ENCODE results near the gene ATP1A1.
A peak's percentile ranks its signal among the peaks of the same experiment; 100 is the strongest.

The ATP1A1 gene

GRCh38 chr1:116345843-116346242 is 27.2 kb upstream of the ATP1A1 start:
- DNase-seq = peak; percentile 90

GRCh38 chr1:116346943-116347673 is 25.9 kb upstream of the ATP1A1 start:
- peak; percentile 61 for DNase-seq

- DNase-seq = no peak
Observed at GRCh38 chr1:116347696-116348095, 25.3 kb upstream of the ATP1A1 start.

DNA sequence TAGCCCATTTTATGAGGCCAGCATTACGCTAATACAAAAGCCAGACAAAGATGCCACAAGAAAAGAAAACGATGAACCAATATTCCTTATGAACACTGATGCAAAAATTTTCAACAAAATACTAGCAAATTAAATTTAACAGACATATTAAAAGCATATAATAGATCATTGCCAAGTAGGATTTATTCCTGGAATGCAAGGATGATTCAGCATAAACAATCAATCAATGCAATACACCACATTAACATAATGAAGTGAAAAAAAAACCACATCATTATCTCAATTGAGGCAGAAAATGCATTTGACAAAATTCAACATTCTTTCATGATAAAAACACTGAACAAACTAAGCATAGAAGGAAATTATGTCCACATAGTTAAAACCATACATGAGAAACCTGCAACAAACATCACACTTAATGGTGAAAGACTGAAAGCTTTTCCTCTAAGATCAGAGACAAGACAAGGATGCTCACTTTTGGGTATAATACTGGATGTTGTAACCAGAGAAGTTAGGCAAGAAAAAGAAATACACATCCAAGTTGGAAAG is 22.9 kb upstream of the ATP1A1 start:
- DNase-seq = no peak

DNA sequence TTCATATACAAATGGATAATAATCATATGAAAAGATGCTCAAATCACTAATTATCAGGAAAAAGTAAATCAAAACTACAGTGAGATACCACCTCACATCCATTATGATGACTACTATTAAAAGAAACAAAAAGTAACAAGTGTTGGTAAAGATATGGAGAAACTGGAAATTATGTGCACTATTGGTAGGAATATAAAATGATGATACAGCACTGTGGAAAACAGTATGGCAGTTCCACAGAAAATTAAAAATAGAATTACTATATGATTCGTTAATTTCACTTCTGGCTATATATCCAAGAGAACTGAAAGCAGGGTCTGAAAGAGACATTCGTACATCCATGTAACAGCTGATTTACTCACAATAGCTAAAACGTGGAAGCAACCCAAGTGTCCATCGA is 21.1 kb upstream of the ATP1A1 start:
- DNase-seq = no peak

DNA sequence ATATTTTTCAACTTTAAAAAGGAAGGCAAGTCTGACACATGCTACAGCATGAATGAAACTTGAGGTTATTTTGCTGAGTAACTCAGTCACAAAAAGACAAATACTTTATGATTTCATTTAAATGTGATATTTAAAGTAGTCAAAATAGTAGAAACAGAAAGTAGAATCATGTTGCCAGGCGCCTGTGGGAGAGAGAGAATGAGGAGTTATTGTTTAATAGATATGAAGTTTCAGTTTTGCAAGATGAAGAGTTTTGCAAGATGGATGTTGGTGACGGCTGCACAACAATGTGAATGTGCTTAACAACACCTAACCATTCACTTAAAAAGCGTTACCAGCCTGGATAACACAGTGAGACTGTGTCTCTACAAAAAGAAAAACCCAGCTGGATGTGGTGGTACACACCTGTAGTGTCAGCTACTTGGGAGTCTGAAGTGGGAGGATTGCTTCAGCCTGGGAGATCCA is 20.7 kb upstream of the ATP1A1 start:
- DNase-seq = peak; percentile 23

DNA sequence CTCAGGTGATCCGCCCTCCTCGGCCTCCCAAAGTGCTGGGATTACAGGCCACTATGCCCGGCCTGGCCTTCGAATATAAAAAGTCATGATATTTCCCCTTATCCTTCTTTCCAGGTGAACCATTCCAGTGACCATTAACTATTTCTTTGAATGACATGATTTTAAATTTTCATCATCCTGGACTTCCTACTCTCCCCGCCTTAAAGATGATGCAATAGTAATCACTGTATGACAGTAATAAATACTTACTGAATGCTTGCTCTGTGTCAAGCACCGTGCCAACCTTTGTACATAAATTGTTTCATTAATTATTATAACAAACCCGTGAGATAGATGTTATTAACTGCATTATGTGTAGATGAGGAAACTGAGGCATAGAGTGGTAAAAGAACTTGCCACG is 19.9 kb upstream of the ATP1A1 start:
- DNase-seq = no peak

- no peak for DNase-seq
Observed at GRCh38 chr1:116356067-116356466, 17.0 kb upstream of the ATP1A1 start.

DNA sequence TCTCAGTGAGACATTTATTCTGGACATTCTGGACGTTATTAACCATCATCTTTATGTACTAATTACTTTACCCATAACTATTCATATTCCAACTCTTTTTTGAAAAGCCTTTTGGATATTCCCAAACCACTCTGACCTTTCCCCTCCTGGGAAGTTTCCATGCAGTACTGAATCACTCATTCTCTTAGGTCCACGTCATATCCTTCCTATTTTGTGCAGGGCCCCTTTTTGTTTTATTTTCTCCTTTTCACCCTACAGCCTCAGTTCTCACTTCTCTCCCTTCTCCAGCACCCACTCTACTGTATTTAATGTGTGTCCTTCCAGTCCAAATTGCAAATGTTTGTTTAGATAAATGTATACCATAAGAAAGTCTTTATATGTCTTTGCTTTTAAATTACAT is 16.4 kb upstream of the ATP1A1 start:
- no peak for DNase-seq

- no peak for DNase-seq
Observed at GRCh38 chr1:116357487-116357886, 15.6 kb upstream of the ATP1A1 start.

- no peak for DNase-seq
Observed at GRCh38 chr1:116359060-116359830, 13.8 kb upstream of the ATP1A1 start.

- no peak for DNase-seq
Observed at GRCh38 chr1:116359871-116360270, 13.2 kb upstream of the ATP1A1 start.

DNA sequence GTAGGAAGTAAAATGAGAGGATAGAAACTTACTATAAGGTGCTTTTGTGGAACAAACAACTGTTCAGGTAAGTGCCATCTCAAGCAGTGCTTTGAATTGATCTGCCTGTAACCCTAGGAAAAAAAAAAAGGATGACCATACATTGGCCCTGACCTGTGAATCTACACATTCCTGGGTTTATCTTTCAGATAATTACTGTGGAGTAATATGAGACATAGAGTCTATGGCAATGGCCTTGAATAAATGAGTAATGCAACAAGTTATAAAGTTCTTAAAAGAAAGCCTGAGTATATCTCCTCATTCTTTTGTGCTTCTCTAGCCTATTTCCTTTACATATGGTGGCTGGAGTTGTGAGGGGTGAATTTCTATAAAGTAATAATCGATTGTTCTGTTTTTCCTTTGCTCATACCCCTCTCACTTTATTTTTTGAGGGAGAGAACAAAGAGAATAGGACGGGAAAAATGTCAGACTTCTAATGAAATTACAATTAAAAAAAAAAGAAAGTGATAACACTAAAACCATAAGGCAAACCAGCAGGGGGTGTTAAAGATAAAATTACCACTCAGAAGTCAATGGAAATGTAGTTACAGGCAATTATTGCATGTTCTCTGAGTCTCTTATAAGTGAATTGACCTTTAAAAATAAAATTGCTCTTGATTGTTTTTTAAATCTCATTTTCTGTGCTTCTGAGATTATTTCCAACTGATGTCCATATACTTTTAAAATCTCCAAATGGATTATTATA is 12.4 kb upstream of the ATP1A1 start:
- DNase-seq = peak; percentile 52

DNA sequence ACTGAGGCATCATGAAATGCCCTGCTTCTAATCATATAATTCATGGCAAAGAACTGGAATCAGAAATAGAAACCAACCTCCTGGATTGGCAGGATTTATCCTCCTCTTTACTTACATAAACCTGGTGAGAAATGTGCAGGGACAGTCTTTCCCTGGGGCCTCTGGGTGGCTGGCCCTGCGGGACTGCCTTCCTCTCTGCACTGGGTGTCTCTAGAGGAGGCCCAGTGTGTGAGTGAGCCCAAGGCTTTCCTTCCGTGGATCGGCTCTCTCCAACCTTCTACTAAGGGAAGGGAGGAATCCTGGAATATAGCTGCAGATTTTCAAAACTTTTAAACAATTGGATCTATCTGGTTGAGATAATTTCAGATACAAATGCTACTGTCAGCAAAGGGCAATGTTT is 11.4 kb upstream of the ATP1A1 start:
- DNase-seq = no peak

- DNase-seq = no peak
Observed at GRCh38 chr1:116362050-116362449, 11.0 kb upstream of the ATP1A1 start.

- DNase-seq = no peak
Observed at GRCh38 chr1:116365353-116365780, 7.7 kb upstream of the ATP1A1 start.

- no peak for DNase-seq
Observed at GRCh38 chr1:116365857-116366256, 7.2 kb upstream of the ATP1A1 start.

- DNase-seq = no peak
Observed at GRCh38 chr1:116367256-116367945, 5.6 kb upstream of the ATP1A1 start.

- DNase-seq = no peak
Observed at GRCh38 chr1:116368241-116368640, 4.8 kb upstream of the ATP1A1 start.

DNA sequence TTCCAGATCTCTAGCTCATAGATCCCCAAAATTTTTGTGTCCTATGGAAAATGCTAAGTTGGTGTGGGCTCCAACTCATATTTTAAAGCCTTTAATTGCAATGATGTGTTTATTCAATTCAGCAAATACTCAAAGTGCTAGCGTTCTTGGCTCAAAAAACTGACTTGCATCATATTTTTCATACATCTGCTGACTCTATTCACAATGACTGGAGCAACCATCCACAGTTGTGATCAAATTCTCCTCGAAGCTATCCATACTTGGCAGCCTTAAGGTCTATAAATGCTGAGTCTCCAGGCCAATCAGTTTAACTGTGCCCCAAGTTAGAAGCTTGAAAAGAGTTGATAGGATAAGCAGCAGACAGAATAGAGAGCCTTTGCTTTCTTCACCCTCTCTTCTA is 2.9 kb upstream of the ATP1A1 start:
- no peak for DNase-seq

- DNase-seq = no peak
Observed at GRCh38 chr1:116371752-116372151, 1.3 kb upstream of the ATP1A1 start.

GRCh38 chr1:116372191-116372590 is 853 bp upstream of the ATP1A1 start:
- no peak for DNase-seq
